ENCODE data around the gene HK1.
"Not testable (repeated sequence)": the region's sequence is repeated elsewhere in the genome, so short reads cannot be mapped to it uniquely, and the experiment has no call there.

HK1 gene

DNA sequence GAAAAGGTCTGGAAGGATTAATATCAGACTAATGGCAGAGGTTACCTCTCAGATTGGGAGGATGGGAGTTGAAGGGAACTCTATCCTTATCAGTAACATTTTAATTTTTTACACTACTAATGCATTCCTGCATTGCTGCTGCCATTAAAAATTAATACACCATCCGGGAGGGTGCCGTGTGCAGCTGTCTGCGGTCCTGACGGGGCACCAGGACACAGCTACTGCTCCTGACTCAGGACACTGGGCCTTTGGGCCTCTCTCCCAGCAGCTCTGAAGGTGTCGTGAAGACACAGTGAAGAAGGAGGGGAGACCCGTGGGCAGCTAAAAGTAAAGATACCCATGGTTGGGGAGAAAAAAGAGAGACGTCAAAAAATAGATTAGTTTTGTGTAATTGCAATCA lies 23.4 kb upstream of the HK1 start:
- no peak for DNase-seq (ENCODE audit: low read depth in 2 of 2)

DNA sequence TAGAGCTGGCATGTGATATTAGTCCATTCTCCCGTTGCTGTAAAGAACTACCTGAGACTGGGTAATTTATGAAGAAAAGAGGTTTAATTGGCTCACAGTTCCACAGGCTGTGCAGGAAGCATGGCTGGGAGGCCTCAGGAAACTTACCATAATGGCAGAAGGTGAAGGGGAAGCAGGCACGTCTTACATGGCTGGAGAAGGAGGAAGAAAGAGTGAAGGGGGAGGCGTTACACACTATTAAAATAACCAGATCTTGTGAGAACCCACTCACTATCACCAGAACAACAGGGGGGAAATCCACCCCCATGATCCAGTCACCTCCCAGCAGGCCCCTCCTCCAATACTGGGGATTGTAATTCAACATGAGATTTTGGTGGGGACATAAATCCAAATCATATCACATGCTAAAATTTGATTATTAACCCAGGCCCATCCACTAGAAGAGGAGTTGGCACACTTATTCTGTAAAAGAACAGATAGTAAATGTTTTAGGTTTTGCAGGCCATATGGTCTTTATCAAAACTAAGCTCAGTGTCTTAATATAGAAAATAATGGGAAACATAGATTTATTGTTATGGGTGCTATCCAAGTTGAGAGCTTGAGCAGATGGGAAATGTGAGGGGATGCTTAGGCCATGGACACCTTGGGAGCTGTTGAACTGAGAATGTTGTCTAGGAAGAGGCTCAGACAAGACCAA lies 18.6 kb upstream of the HK1 start:
- DNase-seq (ENCODE audit: low read depth in 2 of 2), result no peak

DNA sequence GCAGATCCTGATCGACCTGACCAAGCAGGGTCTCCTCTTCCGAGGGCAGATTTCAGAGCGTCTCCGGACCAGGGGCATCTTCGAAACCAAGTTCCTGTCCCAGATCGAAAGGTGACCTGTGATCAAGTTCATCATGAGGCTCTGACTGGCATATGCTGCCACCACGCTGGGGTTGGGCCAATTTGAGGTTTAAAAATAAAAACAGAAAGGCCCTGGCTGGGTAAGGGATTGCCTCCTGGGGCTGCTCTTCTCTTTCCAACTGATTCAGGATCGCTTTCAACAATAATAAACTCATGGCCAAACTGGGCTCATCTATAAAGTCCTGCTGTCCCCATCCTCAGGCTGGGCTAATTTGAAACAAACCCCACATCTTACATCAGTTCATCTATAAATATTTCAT lies 17.1 kb upstream of the HK1 start:
- DNase-seq (ENCODE audit: low read depth in 2 of 2), result no peak

DNA sequence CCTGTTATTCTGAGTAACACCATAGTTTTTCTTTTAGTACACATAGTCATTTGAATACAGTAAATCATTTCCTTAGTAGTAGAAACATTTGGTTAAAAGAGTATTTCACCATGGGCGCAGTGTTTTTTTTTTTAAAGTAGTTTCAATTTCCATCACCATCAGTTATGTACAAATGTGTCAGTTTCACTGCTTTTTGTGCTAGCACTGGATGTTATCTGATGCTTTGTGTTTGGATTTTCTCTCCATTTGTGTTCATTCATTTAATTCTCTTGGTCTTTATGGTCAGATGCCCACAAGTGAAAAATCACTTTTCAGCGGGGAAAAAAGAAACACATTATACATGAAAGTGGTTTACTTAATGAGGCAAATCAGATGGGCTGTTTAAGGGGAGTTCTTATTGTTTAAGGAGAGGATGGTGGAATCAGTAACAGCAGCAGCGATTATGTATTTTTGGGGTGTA lies 16.0 kb upstream of the HK1 start:
- no peak for DNase-seq (ENCODE audit: low read depth in 2 of 2)

DNA sequence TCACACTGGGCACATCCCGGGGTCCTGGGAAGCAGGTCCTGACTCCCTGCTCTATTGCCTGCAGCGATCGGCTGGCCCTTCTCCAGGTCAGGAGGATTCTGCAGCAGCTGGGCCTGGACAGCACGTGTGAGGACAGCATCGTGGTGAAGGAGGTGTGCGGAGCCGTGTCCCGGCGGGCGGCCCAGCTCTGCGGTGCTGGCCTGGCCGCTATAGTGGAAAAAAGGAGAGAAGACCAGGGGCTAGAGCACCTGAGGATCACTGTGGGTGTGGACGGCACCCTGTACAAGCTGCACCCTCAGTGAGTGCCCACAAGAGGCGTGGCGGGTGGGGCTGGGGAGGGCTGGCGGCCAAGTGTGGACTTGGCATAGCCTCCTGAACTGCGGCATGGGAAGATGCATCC lies 12.8 kb upstream of the HK1 start:
- no peak for DNase-seq (ENCODE audit: low read depth in 2 of 2)

DNA sequence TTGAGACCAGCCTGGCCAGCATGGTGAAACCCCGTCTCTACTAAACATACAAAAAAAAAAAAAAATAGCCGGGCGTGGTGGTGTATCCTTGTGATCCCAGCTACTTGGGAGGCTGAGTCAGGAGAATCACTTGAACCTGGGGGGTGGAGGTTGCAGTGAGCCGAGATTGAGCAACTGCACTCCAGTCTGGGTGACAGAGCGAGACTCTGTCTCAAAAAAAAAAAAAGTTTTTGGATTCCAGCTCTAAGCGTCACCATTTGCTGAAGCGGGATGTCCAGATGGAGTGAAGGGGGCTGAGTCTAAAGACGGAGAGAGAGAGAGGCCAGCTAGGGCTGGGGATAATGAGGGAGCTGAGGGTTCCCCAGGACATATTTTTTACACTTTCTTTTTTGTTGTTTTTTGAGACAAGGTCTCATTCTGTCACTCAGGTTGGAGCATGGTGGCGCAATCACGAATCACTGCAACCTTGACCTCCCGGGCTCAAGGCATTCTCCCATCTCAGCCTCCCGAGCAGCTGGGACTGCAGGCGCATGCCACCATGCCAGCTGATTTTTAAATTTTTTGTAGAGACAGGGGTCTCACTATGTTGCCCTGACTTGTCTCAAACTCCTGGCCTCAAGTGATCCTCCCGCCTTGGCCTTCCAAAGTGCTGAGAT lies 9.4 kb upstream of the HK1 start:
- no peak for DNase-seq (ENCODE audit: low read depth in 2 of 2)

DNA sequence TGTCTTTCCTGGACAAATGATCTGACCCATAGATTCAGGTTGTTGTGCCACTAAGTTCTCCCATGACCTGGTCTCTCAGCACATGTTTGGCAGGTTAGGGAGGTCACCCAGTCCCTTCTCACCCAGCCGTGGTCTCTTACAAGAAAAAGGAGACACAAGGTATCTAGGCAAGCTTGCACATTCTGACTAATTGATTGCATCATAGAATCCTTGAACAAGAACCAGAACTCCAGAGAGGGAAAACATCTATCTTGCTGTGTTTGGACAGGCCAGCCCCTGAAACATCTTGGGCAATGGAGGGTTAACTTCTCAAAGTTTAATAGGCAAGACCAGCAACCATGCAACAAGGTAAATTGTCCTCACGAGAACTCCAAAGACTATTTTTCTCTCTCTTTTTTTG lies 8.5 kb upstream of the HK1 start:
- no peak for DNase-seq (ENCODE audit: low read depth in 2 of 2)

DNA sequence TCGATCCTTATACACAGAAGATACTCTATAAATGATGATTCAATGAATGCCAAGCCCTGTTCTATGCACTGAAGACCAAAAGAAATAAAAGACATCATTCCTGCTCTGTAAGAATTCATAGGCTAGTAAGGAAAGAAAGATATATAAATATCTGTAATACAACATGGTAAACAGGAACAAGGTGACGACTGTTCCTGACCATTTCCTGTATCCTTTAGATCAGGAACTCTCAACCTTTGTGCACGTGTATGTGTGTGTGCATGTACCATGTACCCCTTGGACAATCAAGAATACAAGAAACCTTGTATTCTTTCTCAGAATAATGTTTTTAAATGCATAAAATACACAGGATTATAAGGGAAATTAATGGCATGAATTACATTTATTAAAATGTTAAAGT lies 7.3 kb upstream of the HK1 start:
- DNase-seq (ENCODE audit: low read depth in 2 of 2), result no peak

DNA sequence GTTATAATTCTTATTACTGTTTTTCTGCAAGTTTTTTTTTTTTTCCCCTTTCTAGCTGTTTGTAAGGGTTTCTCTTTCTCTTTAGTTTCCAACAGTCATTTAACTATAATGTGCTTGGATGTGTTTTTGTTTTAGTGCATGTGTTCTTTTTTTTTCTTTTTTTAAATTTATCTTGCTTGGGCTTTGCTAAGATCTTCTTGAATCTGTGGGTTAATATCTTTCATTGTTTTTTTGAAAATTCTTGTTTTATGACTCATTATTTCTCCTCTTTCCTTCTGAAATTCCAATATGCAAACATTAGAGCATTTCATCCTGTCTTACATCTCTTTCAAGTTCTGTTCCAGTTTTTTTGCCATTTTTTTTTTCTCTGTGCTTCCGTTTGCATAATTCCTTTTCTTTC lies 5.7 kb upstream of the HK1 start:
- no peak for DNase-seq (ENCODE audit: low read depth in 2 of 2)

DNA sequence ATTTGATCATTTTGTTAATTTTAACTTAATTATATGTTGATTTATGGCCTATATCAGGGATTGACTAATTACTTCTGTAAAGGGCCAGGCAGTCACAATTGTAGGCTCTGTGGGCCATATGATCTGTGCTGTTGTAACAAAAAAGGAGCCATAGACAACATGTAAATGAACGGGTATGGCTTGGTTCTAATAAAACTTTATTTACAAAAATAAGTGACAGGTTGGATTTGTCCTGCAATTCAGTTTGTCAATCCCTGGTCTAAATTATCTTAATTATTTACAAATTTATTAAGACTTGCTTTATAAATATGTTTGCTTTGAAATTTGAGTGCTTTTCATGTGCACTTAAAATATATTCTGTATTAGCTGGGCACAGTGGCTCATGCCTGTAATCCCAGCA lies 2.9 kb upstream of the HK1 start:
- no peak for DNase-seq (ENCODE audit: low read depth in 2 of 2)

DNA sequence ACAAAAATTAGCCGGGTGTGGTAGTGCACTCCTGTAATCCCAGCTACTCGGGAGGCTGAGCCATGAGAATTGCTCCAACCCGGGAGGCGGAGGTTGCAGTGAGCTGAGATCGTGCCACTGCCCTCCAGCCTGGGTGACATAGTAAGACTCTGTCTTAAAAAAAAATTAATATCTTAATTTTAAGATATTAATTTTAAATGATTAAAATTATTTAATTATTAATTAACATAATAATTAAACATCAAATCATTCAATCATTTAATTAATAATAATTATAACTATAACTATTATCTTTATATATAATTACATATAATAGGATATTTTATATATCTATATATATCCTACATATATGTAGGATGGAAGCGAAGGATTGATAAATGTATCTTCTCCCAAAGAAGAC lies 1.8 kb upstream of the HK1 start:
- DNase-seq (ENCODE audit: low read depth in 2 of 2), result no peak

DNA sequence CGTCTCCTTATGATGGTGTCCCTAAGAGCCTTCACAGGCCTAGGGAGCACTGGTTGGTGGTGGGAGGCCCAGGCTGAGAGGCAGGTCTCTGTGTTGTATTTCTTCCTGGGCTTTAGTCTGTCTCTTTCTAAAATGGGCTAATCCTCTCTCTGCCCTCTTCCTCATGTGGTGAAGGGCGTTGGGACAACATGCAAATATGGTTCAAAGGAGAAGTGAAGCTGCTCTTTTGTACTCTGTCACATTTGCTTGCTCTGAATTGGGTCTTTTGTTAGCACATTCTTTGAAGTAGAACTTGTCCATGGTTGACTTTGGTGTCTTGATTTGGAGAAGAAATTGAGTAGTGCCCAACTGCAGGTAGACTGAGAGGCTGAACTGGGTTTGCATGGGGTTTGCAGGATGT lies 814 bp downstream of the HK1 start:
- DNase-seq (ENCODE audit: low read depth in 2 of 2), result no peak

DNA sequence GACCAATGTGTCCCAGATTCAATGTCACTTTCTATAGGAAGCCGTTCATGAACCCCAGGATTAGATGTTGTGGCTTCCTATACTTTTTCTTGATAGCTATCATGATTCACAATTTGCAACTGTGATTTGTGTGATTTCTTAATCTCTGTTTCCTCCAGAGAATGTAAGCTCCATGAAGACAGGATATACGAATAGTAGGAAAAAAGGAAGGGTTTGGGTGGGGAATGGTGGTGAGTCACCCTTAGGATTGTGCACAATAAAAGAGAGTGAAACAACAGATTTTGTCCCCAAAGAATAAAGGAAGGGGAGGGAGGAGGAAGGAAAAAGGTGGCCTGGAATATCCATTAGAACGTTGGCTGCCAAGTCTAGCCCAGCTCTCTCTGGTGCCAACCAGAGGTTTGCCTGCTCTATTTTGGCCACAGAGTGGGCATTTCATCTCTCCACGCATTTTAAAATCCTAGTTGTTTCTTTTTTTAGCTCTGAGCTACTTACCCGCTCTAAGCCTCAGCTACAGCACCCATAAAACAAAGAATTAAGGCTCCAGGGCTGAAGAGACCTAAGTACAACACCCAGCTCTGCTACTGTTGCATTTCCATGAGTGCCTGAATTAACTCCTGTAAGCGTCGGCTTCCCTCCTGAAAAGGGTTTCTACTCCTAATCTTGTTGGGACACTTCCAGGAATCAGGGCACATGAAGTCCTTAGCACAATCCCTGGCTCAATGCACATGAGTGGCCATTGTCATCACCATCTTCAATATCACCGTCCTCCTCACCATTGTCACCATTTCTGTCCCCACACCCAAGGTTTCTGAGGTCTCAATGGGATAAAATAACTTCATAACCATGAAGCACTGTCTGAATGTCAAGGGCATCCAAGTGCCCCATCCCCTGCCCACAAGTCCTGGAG lies 3.5 kb downstream of the HK1 start:
- no peak for DNase-seq (ENCODE audit: low read depth in 2 of 2)

DNA sequence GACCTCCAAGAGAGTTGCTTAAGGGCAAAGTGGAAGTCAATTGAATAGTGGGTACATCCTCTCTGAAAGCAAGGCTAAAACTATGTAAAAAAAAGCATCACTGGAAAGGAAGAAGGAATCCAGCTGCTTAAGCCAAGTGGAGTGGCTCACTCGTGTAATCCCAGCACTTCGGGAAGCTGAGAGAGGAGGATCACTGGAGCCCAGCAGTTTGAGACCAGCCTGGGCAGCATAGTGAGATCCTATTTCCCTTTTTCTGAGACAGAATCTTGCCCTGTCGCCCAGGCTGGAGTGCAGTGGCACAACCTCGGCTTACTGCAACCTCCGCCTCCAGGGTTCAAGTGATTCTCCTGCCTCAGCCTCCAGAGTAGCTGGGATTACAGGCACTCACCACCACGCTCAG lies 6.1 kb downstream of the HK1 start:
- DNase-seq (ENCODE audit: low read depth in 2 of 2), result not testable (repeated sequence)

DNA sequence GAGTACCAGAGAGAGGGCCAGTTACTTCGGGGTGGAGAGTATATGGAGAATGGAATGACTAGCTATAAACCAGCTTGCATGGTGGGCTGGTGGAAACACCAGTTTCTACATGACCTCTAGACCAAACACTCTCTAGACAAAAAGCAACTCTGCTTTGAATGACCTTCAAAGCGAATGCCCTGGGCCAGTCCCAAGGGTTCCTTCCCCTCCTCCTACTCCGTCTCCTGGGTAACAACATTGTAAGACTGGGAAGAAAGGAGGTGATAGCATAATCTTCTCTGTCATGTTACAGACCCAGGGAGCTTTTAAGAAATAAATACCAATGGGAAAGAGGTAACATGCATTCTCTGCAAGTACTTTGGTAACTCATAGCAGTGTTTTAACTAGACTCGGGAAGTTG lies 7.4 kb downstream of the HK1 start:
- DNase-seq (ENCODE audit: low read depth in 2 of 2), result no peak

DNA sequence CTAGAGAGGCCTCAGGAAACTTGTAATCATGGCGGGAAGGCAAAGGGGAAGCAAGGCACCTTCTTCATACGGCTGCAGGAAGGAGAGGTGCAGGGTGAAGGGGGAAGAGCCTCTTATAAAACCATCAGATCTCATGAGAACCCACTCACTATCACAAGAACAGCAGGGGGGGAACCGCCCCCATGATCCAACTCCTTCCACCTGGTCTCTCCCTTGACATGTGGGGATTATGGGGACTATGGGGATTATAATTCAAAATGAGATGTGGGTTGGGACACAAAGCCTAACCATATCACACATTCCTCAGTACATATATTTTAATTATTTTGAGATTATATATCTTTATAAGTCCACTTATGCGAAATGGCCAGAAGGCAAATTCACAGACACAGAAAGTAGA lies 8.9 kb downstream of the HK1 start:
- no peak for DNase-seq (ENCODE audit: low read depth in 2 of 2)

DNA sequence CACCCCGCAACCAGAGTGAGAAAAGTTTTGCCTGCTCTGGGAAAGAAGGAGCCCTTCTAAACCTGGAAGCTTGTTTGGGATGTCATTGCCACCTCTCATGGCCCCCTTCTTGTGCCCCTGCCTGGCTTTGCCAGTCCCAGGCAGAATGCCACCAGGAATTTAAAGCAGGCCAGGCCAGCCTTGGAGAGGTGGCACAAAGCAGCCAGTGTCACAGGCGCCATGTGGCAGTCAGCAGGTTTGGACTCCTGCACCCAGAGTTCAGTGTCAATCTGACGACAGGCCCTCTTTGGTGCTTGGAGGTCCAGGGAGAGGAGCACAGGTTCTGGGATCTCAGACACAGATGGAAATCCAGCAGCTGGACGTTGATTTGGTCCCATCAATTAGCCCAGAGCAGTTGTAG lies 12.7 kb downstream of the HK1 start:
- DNase-seq (ENCODE audit: low read depth in 2 of 2), result no peak

DNA sequence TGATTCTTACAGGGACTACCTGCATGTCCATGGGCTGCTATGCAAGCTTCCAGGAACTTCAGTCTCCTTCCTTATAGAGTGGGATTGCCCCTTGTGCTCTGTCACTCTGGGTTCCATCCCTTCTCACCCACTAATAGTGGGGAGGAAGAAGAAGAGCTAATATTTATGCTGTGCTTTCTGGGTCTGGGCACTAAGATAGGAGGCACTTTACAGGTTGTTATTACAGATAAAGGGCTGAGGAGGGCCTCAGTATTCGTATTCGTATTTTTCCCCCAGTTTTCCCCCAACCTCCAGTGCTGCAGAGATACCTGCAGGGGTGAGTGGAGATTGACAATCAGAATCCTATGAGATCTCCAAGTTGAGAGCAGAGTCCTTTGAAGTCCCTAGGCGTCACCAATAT lies 14.2 kb downstream of the HK1 start:
- no peak for DNase-seq (ENCODE audit: low read depth in 2 of 2)

DNA sequence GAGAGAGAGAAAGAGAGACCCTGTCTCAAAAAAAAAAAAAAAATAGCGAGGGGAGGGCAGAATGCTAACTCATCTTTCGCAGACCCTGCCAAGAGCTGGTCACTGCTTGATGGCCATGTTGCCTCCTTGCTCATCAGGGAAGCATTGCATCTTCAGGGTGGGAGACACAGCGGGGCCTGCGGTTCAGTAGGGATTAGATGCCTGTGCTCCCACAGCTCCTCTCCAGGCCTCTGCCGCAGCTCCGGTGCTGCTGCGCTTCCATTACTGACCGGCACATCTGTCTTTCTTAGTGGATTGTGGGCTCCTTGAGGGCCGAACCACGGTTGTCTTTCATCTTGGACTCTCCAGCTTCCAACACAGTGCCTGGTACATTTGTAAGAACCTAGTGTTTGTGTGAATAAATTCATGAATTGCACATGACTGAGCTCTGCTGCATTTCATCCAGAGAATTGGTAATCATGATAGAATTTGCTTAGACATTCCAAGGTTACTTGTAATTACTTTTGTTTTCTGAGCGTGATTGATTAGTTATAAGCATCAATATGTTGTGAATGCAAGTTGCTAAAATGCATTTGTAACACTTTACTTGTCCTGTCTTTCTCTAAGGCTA lies 16.8 kb downstream of the HK1 start:
- no peak for DNase-seq (ENCODE audit: low read depth in 2 of 2)

DNA sequence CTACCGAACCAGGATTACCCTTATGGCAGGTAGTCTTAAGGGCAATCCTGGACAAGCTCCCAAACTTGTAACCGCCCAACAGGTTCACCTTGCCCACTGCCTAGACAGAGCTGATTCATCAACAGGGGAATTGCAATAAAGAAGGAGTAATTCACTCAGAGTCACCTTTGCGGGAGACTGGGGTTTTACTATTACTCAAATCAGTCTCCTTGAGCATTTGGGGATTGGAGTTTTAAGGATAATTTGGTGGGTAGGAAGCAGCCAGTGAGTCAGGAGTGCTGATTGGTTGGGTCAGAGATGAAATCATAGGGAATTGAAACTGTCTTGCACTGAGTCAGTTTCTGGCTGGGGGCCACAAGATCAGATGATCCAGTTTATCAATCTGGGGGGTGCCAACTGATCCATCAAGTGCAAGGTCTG lies 25.3 kb downstream of the HK1 start:
- no peak for DNase-seq (ENCODE audit: low read depth in 2 of 2)

DNA sequence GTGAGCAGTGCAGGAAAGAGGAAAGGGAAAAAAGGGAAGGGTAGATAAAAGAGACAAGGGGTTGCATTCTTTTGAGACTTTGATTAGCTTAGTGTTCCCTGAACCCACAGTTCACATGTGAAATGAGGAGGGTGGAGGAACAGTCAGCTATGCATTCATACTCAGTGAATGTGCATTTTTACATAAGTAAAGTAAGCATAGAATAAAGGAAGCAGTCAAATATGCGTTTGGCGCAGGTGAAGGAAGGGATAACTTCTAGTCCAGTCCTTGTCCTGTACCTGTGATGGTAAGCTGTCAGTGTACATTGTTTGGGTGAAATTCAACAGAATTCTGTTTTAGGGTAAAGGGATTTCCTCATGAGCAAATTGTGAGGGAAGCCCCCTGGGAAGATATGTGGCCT lies 28.1 kb downstream of the HK1 start:
- no peak for DNase-seq (ENCODE audit: low read depth in 2 of 2)

DNA sequence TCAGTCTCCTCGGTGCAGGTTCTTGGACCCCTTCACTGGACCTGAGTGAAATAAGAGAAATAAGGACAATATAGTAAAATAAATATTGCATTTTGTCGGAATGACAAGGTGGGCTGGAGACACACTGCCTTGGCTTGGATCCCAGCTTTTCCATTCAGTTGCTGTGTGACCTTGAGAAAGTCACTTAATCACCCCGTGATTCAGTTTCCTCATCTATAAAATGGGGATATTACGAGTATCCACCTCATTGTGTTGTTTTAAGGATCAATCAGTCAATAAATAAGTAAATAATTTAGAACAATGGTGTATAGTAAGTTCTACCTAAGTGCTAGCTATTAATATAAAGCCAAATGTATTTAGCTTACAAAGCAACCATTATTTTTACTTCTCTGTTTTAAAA lies 29.1 kb downstream of the HK1 start:
- no peak for DNase-seq (ENCODE audit: low read depth in 2 of 2)
